Stimulated activated CD4-positive, alpha-beta T cell treated with anti-CD3 and anti-CD28 coated beads, Interleukin-15, amount 100 ng/mL, for 1 hour (primary cell): ENCODE measurements around the gene TENM4.

Experiments used
- DNase-seq, 2 donors: peaks; one replicate each; pipeline ENCODE4 v3.0.0-alpha.2; 2020; ENCODE audit warnings: low read depth in 1 of 2, low spot score in 1 of 2

The TENM4 gene

GRCh38 chr11:78768345-78768744 lies 672.5 kb downstream of the TENM4 start:
- no peak for DNase-seq

- DNase-seq, result no peak
These were observed 673.5 kb downstream of the TENM4 start for GRCh38 chr11:78767027-78767932.

GRCh38 chr11:78764946-78765345 lies 675.9 kb downstream of the TENM4 start:
- DNase-seq, result no peak

GRCh38 chr11:78763664-78764063 lies 677.2 kb downstream of the TENM4 start:
- DNase-seq, result no peak

- DNase-seq, result no peak
These were observed 678.7 kb downstream of the TENM4 start for GRCh38 chr11:78762105-78762504.

- DNase-seq, result no peak
These were observed 681.8 kb downstream of the TENM4 start for GRCh38 chr11:78759071-78759470.

GRCh38 chr11:78753297-78753696 lies 687.5 kb downstream of the TENM4 start:
- DNase-seq, result no peak

- no peak for DNase-seq
These were observed 688.3 kb downstream of the TENM4 start for GRCh38 chr11:78752494-78752893.

- DNase-seq, result no peak
These were observed 691.7 kb downstream of the TENM4 start for GRCh38 chr11:78748918-78749690.

- DNase-seq, result no peak
These were observed 695.9 kb downstream of the TENM4 start for GRCh38 chr11:78744949-78745348.

- DNase-seq, result no peak
These were observed 696.6 kb downstream of the TENM4 start for GRCh38 chr11:78744202-78744601.

- DNase-seq, result no peak
These were observed 698.4 kb downstream of the TENM4 start for GRCh38 chr11:78742430-78742829.

GRCh38 chr11:78741741-78742140 lies 699.1 kb downstream of the TENM4 start:
- DNase-seq, result no peak

- DNase-seq, result no peak
These were observed 700.4 kb downstream of the TENM4 start for GRCh38 chr11:78740199-78741071.

GRCh38 chr11:78737891-78738290 lies 702.9 kb downstream of the TENM4 start:
- DNase-seq, result no peak

GRCh38 chr11:78737301-78737700 lies 703.5 kb downstream of the TENM4 start:
- DNase-seq, result no peak

GRCh38 chr11:78735711-78736110 lies 705.1 kb downstream of the TENM4 start:
- DNase-seq, result no peak

GRCh38 chr11:78733031-78733430 lies 707.8 kb downstream of the TENM4 start:
- DNase-seq, result no peak

GRCh38 chr11:78732246-78732645 lies 708.6 kb downstream of the TENM4 start:
- no peak for DNase-seq

GRCh38 chr11:78731027-78731426 lies 709.8 kb downstream of the TENM4 start:
- no peak for DNase-seq

- DNase-seq, result no peak
These were observed 710.5 kb downstream of the TENM4 start for GRCh38 chr11:78730267-78730824.
